Measurements from ENCODE around the gene ZNF74.
A peak's percentile ranks its signal among the peaks of the same experiment; 100 is the strongest.

ZNF74 gene

GRCh38 chr22:20435436-20436306, 41.7 kb downstream of the ZNF74 start:
- no peaks in the 10 kb centered on the region for H3K9me3 Mint-ChIP-seq
- H3K4me1 Mint-ChIP-seq (ENCODE audit: low read depth): peaks cover 14% of the 10 kb centered on the region
- H3K4me3 Mint-ChIP-seq: peak overlapping the region; percentile 13
- no peak overlapping the region for H3K27ac Mint-ChIP-seq
- H3K27me3 Mint-ChIP-seq: peaks cover 58% of the 10 kb centered on the region
- no peaks in the 10 kb centered on the region for H3K36me3 Mint-ChIP-seq (ENCODE audit: low read depth)

- Mint-ChIP-seq H3K36me3 (ENCODE audit: low read depth) (no peaks in the 10 kb centered on the region), H3K4me1 (ENCODE audit: low read depth) (peaks cover 11% of the 10 kb centered on the region), H3K27ac (no peak overlapping the region), H3K4me3 (peak overlapping the region; percentile 64), H3K27me3 (peaks cover 54% of the 10 kb centered on the region), H3K9me3 (no peaks in the 10 kb centered on the region)
Observed at GRCh38 chr22:20436307-20436767, 42.4 kb downstream of the ZNF74 start.

DNA sequence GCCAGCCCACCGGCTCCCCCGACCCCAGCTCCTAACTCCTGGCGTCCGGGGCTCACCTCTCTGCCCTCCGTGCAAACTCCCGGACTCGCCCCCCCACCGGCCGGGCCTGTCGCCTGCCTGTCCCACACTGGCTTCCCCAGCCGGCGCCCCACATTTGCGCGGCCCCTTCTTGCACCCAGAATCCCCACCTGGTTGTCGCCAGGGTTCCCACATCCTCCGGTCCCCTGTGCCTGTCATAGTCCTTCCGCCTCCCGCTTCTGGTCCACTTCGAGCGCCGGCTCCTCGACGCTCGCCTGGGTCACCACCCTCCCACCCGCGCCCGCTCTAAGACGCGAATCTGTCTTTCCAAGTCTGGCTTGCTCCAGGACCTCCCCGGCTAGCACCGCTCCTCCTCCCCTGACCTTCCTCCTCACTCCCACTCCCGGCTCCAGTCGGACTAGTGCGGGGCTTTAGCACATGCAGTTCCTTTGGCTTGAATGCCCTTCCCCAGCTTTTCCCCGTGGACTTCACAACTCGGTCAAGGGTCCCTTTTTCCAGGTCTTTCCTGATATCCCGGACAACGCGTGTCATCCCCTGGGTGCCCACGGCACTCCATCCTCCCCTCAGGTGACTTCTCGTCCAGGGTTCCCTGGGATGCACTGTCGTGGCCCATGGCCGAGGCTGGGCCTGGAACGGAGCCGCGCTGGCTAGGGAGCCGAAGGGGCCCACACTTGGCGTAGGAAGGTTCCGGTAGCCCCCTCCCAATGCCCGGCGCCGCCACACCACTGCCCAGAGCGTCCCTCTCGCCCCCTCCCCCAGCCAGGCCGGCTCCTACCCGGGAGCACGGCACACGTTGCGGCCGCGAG, 43.0 kb downstream of the ZNF74 start:
- H3K27me3 Mint-ChIP-seq: peaks cover 49% of the 10 kb centered on the region
- no peak overlapping the region for H3K27ac Mint-ChIP-seq
- H3K36me3 Mint-ChIP-seq (ENCODE audit: low read depth): no peaks in the 10 kb centered on the region
- H3K4me3 Mint-ChIP-seq: peak overlapping the region; percentile 64
- no peaks in the 10 kb centered on the region for H3K9me3 Mint-ChIP-seq
- peaks cover 7% of the 10 kb centered on the region for H3K4me1 Mint-ChIP-seq (ENCODE audit: low read depth)

DNA sequence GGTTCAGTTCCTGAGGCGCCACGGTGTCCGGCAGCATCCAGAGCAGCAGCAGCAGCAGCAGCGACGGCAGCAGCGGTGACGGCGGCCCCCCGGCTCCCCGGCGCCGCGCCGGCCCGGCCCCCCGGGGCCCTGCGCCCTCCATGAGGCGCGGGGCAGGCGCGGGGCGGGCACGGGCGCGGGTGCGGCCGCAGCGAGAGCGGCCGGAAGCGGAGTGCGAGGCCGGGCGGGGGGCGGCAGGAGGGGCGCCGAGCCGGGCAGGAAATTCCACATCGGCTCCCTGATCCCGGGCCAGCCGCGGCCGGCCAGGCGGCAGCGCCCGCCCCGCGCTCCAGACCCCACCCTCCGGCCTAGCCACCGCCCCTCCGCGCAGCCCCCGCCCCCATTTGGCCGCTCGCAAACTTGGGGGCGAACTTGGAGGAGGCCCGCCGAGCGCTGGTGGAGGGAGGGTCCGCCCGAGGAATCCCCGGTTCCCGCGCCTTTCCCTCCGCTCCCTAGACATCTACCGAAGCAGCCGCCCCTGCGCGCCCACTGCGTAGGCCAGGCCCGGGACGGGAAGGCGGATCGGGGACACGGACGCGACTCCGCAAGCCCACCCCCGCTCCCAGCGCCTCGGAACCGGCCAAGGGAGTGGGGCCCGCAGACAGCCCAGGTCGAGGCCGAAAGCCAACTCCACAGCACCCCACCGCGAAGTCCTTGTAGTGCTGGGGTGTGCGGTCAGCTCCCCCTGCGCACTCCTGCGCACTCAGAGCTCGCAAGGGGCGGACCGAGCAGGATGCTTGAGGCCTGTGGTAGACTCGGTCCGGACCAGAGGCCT, 43.9 kb downstream of the ZNF74 start, which contains the start of gene SCARF2:
Gene SCARF2 (minus strand): TSS at position 213 of the 814 bp plus-strand sequence. CDS start 71 bp downstream, at position 142.
- Mint-ChIP-seq H3K27ac (no peak within 1 kb of the TSS), H3K36me3 (ENCODE audit: low read depth) (peaks cover 3% of the 10 kb centered on the region), H3K4me1 (ENCODE audit: low read depth) (peaks cover 7% of the 10 kb centered on the region), H3K4me3 (peak within 1 kb of the TSS; percentile 64), H3K27me3 (peaks cover 41% of the 10 kb centered on the region), H3K9me3 (no peaks in the 10 kb centered on the region)

- Mint-ChIP-seq H3K4me3 (no peak overlapping the region), H3K27ac (no peak overlapping the region), H3K4me1 (ENCODE audit: low read depth) (peaks cover 7% of the 10 kb centered on the region), H3K9me3 (no peaks in the 10 kb centered on the region), H3K27me3 (peaks cover 36% of the 10 kb centered on the region), H3K36me3 (ENCODE audit: low read depth) (peaks cover 9% of the 10 kb centered on the region)
Observed at GRCh38 chr22:20438427-20438677, 44.4 kb downstream of the ZNF74 start.

- Mint-ChIP-seq H3K27me3 (peaks cover 34% of the 10 kb centered on the region), H3K36me3 (ENCODE audit: low read depth) (peaks cover 9% of the 10 kb centered on the region), H3K4me3 (no peak overlapping the region), H3K27ac (no peak overlapping the region), H3K9me3 (no peaks in the 10 kb centered on the region), H3K4me1 (ENCODE audit: low read depth) (peaks cover 7% of the 10 kb centered on the region)
Observed at GRCh38 chr22:20438678-20439492, 44.9 kb downstream of the ZNF74 start.

DNA sequence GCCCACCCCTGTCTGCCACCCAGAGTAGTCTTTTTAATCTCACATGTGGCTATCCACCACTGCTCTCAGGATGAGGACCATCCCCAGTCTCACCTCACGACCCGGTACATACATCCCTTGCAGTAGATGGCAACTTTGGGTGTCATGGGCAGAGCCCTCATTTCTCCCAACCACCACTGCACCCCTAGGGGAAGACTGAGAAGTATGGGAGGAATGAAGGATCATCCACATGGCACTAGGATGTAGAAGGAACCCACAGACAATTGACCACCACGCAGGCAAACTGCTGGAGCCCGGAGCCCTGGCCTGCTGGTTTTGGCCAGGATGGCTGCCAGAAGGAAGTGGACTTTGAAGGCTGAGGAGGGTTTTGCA, 45.6 kb downstream of the ZNF74 start:
- Mint-ChIP-seq H3K4me1 (ENCODE audit: low read depth) (peaks cover 7% of the 10 kb centered on the region), H3K27me3 (peaks cover 31% of the 10 kb centered on the region), H3K36me3 (ENCODE audit: low read depth) (peaks cover 12% of the 10 kb centered on the region), H3K27ac (no peak overlapping the region), H3K9me3 (no peaks in the 10 kb centered on the region), H3K4me3 (no peak overlapping the region)

DNA sequence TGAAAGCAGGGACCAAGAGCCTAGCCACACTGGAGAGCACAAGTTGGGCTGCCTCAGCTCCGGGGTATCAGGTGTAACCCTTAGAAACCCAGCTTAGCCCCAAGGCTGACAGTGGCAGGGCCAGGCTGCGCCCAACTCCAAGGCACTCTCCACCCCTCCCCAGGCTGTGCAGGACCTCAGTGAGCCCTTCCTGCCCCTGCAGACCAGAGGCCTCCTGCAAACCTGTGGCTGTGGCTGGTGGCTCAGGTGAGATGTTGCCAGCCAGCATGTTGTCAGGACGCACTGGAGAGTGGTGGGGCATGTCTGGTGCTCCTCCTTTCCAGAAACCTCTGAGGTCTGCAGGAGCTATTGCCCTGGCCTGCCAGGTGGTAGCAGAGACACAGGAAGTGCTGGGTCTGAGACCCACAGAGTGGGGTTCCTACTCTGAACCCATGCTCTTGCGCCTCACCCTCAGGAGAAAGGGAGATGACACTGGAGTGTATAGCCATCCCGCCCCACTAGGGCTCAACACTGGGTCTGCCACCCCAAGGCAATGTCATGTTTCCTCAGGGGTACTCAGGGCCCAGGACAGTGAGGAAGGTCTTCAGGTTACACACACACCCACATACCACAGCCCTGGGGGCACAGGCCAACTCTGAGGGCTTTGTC, 46.1 kb downstream of the ZNF74 start:
- Mint-ChIP-seq H3K27ac (no peak overlapping the region), H3K36me3 (ENCODE audit: low read depth) (peaks cover 15% of the 10 kb centered on the region), H3K4me1 (ENCODE audit: low read depth) (peaks cover 7% of the 10 kb centered on the region), H3K27me3 (peaks cover 26% of the 10 kb centered on the region), H3K9me3 (no peaks in the 10 kb centered on the region), H3K4me3 (no peak overlapping the region)

DNA sequence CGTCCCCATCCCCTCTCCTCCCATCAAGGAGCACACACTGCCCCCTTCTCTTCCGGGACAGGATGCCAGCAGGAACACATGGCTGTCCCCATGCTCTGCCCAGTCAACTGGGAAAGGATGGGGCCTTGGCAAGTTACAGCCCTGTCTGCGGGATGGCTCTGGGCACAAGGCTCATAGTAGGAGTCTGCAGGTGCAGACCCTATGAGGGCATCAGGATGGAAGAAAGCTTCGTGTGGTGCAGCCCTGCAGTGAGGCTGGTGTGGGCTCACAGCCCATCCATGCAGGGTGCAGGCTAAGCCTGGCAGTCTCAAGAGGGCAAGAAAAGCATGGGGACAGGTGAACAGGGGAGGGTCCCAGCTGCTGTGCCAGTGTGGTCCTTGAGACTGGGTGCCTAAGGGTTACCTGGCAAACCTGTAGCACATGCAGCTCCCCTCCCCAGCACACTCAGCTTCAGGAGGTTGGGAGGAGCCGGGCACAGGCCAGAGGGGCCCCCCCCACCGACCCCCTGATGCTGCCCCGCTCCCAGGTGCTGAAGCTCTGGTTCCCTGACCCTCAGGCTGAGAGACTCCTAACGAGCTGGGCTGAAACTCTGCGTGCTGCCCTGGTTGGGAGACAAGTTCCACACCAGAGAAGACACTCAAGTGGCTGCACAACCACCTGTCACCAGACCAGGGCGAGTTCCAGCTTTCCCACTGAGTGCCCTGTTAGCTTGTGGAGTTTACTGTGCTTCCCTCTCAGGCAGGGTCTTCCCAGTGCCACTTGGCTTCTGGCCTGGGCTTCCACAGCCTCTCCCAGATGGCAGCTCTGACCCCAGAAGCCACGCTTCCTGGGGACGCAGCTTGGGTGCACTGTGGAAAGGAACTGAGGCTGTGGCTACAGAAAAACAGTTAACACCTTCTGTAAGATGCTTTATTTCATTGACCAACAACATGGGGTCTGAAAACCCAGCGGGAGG, 47.0 kb downstream of the ZNF74 start:
- no peak overlapping the region for H3K27ac Mint-ChIP-seq
- peaks cover 15% of the 10 kb centered on the region for H3K36me3 Mint-ChIP-seq (ENCODE audit: low read depth)
- H3K4me3 Mint-ChIP-seq: no peak overlapping the region
- H3K27me3 Mint-ChIP-seq: peaks cover 17% of the 10 kb centered on the region
- H3K9me3 Mint-ChIP-seq: no peaks in the 10 kb centered on the region
- H3K4me1 Mint-ChIP-seq (ENCODE audit: low read depth): peaks cover 7% of the 10 kb centered on the region

DNA sequence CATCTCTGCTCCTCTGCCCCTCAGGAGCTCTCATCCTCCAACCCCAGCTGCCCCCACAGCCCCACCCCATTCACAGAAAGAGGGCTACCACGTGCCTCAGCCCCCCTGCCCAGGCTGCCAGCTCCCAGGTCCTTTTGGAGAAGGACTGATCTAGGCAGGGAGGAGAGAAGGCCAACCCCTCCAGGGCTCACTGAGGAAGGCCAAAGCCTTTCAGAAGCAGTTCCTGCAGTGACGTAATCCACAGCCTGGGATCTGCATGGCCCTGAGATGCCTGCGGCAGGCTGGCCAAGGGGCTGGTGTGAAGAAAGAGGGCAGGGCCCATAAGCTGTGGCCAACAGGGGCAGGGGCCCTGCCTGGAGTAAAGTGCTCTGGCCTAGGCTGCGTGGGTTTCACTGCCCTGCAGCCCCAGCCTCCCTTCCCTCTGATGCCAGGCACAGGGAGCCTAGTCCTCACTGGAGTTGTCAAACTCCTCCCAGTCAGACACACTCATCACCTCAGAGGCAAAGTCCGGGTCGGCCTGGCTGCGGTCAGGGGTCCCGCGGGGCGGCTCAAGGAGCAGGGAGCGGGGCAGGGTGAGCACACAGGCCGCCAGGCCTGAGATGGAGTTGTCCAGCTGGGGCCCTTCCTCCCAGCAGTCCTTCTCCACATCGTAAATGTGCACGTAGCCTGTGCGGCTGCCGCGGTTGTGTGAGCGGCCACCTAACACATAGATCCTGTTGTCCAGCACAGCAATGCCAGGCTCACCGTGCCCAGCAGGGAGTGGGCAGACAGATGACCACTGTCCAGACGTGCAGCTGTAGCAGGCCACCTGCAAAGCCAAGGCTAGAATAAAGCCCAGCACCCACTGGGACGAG, 47.9 kb downstream of the ZNF74 start:
- Mint-ChIP-seq H3K27ac (no peak overlapping the region), H3K9me3 (no peaks in the 10 kb centered on the region), H3K4me3 (no peak overlapping the region), H3K4me1 (ENCODE audit: low read depth) (peaks cover 4% of the 10 kb centered on the region), H3K27me3 (peaks cover 12% of the 10 kb centered on the region), H3K36me3 (ENCODE audit: low read depth) (peaks cover 15% of the 10 kb centered on the region)

- Mint-ChIP-seq H3K4me3 (no peak overlapping the region), H3K27ac (no peak overlapping the region), H3K27me3 (peaks cover 7% of the 10 kb centered on the region), H3K9me3 (no peaks in the 10 kb centered on the region), H3K4me1 (ENCODE audit: low read depth) (no peaks in the 10 kb centered on the region), H3K36me3 (ENCODE audit: low read depth) (peaks cover 15% of the 10 kb centered on the region)
Observed at GRCh38 chr22:20442485-20443284, 48.7 kb downstream of the ZNF74 start.

DNA sequence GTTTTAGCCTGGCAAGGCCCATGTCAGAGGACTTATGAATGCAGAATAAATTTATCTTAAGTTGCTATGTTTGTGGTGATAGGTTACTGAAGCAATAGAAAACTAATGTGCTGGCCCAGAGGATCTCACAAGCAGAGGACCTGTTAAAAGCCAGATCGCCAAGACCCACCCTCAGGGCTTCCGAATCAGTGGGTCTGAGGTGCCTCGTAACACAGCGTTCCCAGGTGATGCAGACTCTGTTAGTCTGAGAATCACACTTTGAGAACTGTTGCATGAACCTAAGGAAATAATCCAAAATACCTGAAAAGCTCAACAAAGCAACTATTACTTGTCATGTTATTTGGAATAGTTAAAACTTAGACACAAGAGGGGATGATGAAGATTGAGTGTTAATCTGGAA, 50.4 kb downstream of the ZNF74 start:
- H3K4me1 Mint-ChIP-seq (ENCODE audit: low read depth): no peaks in the 10 kb centered on the region
- no peak overlapping the region for H3K4me3 Mint-ChIP-seq
- H3K27ac Mint-ChIP-seq: no peak overlapping the region
- no peaks in the 10 kb centered on the region for H3K9me3 Mint-ChIP-seq
- no peaks in the 10 kb centered on the region for H3K27me3 Mint-ChIP-seq
- H3K36me3 Mint-ChIP-seq (ENCODE audit: low read depth): peaks cover 15% of the 10 kb centered on the region

All from stimulated activated naive CD8-positive, alpha-beta T cell treated with anti-CD3 and anti-CD28 coated beads, Interleukin-15, Interleukin-2, amounts not matched to agents 100 ng/mL and 50 ng/mL, for 24 hours (primary cell).